IMR-90 (cell line): ENCODE measurements around the gene HNRNPH3.
"Not testable (repeated sequence)": the region's sequence is repeated elsewhere in the genome, so short reads cannot be mapped to it uniquely, and the experiment has no call there.

Experiments used
- CTCF ChIP-seq: conservative IDR thresholded peaks from 2 replicates; pipeline ENCODE4 v1.5.1; 2012; ENCODE audit warnings: mild to moderate bottlenecking, low read depth, low read length, improper control_type of control experiment
- POLR2A ChIP-seq: IDR thresholded peaks from 2 replicates; pipeline ENCODE4 v1.6.1; 2012; ENCODE audit warnings: mild to moderate bottlenecking, low read depth, low read length
- RAD21 ChIP-seq: IDR thresholded peaks from 2 replicates; pipeline ENCODE4 v1.6.1; 2012; ENCODE audit warnings: low read length, improper control_type of control experiment
- RFX5 ChIP-seq: IDR thresholded peaks from 2 replicates; pipeline ENCODE4 v1.8.0; 2012; ENCODE audit warnings: low read depth, mild to moderate bottlenecking, low read length, moderate library complexity

GRCh38 chr10:68324396-68324795 is 7.5 kb upstream of the HNRNPH3 start:
- TF ChIP-seq POLR2A, CTCF, RAD21, RFX5: not testable (repeated sequence)
